WERI-Rb-1 (cell line): ENCODE measurements around the gene KCNK5.

ENCODE experiments used
- DNase-seq: peaks from one replicate; pipeline ENCODE4 v3.0.0-alpha.2; 2020
- H3K27ac ChIP-seq: fragments of 250-450 bp; sonication (Bioruptor Pico); 2 replicates; pipeline ENCODE4 v1.5.1; 2020; ENCODE audit warnings: mild to moderate bottlenecking, moderate library complexity
- H3K27me3 ChIP-seq: fragments of 250-450 bp; sonication (Bioruptor Pico); 2 replicates; pipeline ENCODE4 v1.5.1; 2021; ENCODE audit warnings: mild to moderate bottlenecking, low read depth, moderate library complexity; ENCODE audit not compliant: insufficient read depth, severe bottlenecking
- H3K36me3 ChIP-seq: fragments of 250-450 bp; sonication (Bioruptor Pico); 2 replicates; pipeline ENCODE4 v1.5.1; 2020; ENCODE audit warnings: mild to moderate bottlenecking, moderate library complexity
- H3K4me3 ChIP-seq: 2 replicates; pipeline ENCODE4 v1.5.1; 2011; ENCODE audit warnings: low read depth, mild to moderate bottlenecking, control low read depth, low read length
- H3K9me3 ChIP-seq: fragments of 250-450 bp; sonication (Bioruptor Pico); 2 replicates; pipeline ENCODE4 v1.5.1; 2021; ENCODE audit warnings: mild to moderate bottlenecking, moderate library complexity; ENCODE audit not compliant: severe bottlenecking
- CTCF ChIP-seq: IDR thresholded peaks from 2 replicates; pipeline ENCODE4 v1.5.1; 2011; ENCODE audit warnings: low read depth, mild to moderate bottlenecking, control low read depth, inconsistent platforms, low read length

The KCNK5 gene

GRCh38 chr6:39214120-39214813 is 15.0 kb downstream of the KCNK5 start:
- H3K36me3 ChIP-seq, result no peaks in the 10 kb centered on the region
- TF ChIP-seq CTCF, result no peak
- H3K27me3 ChIP-seq, result no peaks in the 10 kb centered on the region
- H3K9me3 ChIP-seq, result no peaks in the 10 kb centered on the region
- no peak overlapping the region for H3K27ac ChIP-seq
- no peak overlapping the region for H3K4me3 ChIP-seq
- DNase-seq, result no peak

GRCh38 chr6:39213195-39213920 is 15.9 kb downstream of the KCNK5 start:
- Histone ChIP-seq H3K4me3 (no peak overlapping the region), H3K27me3 (no peaks in the 10 kb centered on the region), H3K27ac (no peak overlapping the region), H3K9me3 (no peaks in the 10 kb centered on the region), H3K36me3 (no peaks in the 10 kb centered on the region)
- TF ChIP-seq CTCF, result no peak
- no peak for DNase-seq

- TF ChIP-seq CTCF, result no peak
- Histone ChIP-seq H3K4me3 (no peak overlapping the region), H3K27me3 (no peaks in the 10 kb centered on the region), H3K36me3 (no peaks in the 10 kb centered on the region), H3K27ac (no peak overlapping the region), H3K9me3 (no peaks in the 10 kb centered on the region)
- no peak for DNase-seq
These were observed 18.1 kb downstream of the KCNK5 start for GRCh38 chr6:39211183-39211582.

- TF ChIP-seq CTCF, result no peak
- Histone ChIP-seq H3K4me3 (no peak overlapping the region), H3K27ac (no peak overlapping the region; the same call in 1 of the 2 replicates), H3K27me3 (no peaks in the 10 kb centered on the region), H3K36me3 (no peaks in the 10 kb centered on the region), H3K9me3 (no peaks in the 10 kb centered on the region)
- no peak for DNase-seq
These were observed 18.8 kb downstream of the KCNK5 start for GRCh38 chr6:39210450-39210849.

- no peaks in the 10 kb centered on the region for H3K27me3 ChIP-seq
- H3K9me3 ChIP-seq, result no peaks in the 10 kb centered on the region
- DNase-seq, result no peak
- no peak overlapping the region for H3K4me3 ChIP-seq
- no peak for TF ChIP-seq CTCF
- H3K27ac ChIP-seq, result peak overlapping the region; percentile 74
- H3K36me3 ChIP-seq, result no peaks in the 10 kb centered on the region
These were observed 19.4 kb downstream of the KCNK5 start for GRCh38 chr6:39209911-39210310.
